A549 (cell line): ENCODE results near the gene TCEA2. TPM values are rescaled to one million over a fixed set of nuclear protein-coding genes. Genes with fewer than 3 reads are reported as not detected.

Source experiments
- ESRRA ChIP-seq: fragments of 150-350 bp; IDR thresholded peaks from 2 replicates; pipeline ENCODE4 v1.6.1; 2014; ENCODE audit warnings: mild to moderate bottlenecking, low read length, borderline replicate concordance
- JUN ChIP-seq, 2 experiments: fragments of >200 bp; sonication (Bioruptor Twin); formaldehyde crosslinking; IDR thresholded peaks; 2 replicates in 1 of 2; 3 replicates in 1 of 2; pipeline ENCODE4 v1.6.1; 2016 to 2017
- MAFK ChIP-seq: fragments of 450-650 bp; IDR thresholded peaks from 2 replicates; pipeline ENCODE4 v1.6.1; 2014; ENCODE audit not compliant: partially characterized antibody
- MYC ChIP-seq: IDR thresholded peaks from 2 replicates; pipeline ENCODE4 v1.6.1; 2012; ENCODE audit warnings: mild to moderate bottlenecking, inconsistent platforms, low read length, improper control_type of control experiment, borderline replicate concordance
- NR3C1 ChIP-seq: fragments of >200 bp; sonication (Bioruptor Twin); formaldehyde crosslinking; IDR thresholded peaks from 3 replicates; pipeline ENCODE4 v1.6.1; 2017
- ZC3H11A ChIP-seq: fragments of 450-650 bp; IDR thresholded peaks from 2 replicates; pipeline ENCODE4 v1.6.1; 2014; ENCODE audit warnings: antibody characterized with exemption, mild to moderate bottlenecking
- polyA plus RNA-seq, 4 experiments: library from polyadenylated mRNA; depleted of rRNA in 3 of 4; stranded (reverse); fragments of >200 nt; fragmentation: RNase III in 1 of 4; extraction: RNeasy Plus Mini Kit Qiagen cat#74134 plus additional on column Dnase treatment in 1 of 4; gene quantifications; 2 replicates in 3 of 4; 3 replicates in 1 of 4; pipeline ENCODE4 v1.2.3, GENCODE V29; 2011 to 2017
- small RNA-seq, 6 experiments: library from RNA; depleted of rRNA; stranded (forward); fragments of <200 nt; gene quantifications; one replicate each; pipeline ENCODE3, GENCODE V24; 2012

TCEA2 gene
- polyA plus RNA-seq, 2 of the 4 experiments (the other 2 are of a cell fraction): 11.2 to 29.8 TPM

DNA sequence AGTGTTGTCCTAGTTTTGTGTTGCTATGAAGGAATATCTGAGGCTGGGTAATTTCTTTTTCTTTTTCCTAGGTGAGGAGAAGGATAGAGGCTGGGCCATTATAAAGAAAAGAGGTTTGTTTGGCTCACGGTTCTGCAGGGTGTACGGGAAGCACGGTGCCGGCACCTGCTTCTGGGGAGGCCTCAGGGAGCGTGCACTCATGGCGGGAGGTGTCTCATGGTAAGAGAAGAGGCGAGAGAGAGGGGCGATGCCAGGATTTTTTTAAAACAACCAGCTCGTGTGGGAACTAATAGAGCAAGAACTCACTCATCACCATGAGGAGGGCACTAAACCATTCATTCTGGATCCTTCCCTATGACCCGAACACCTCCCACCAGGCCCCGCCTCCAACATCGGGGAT is 58.6 kb downstream of the TCEA2 start (continued):
- TF ChIP-seq MYC (no peak), MAFK (no peak), ESRRA (no peak), NR3C1 (no peak), ZC3H11A (no peak), JUN (IDR thresholded peaks at IDR 0.05) (no peak)

Small RNAs within 50 kb of the gene (small RNA-seq; reads per million reads assigned to genes)
- gene AL355803.1 (0 reads per million in 6 experiments), gene MIR6813 (0 to 2.1 (median 1.9) reads per million in 6 experiments)

Other genes starting within 250 kb of the TCEA2 start
- 0.17 and 0.26 TPM in 2 replicates for gene ZBTB46, start 231.9 kb upstream of the TCEA2 start, polyA plus RNA-seq (2011; rRNA removed)
- 0.32 to 0.43 TPM (median 0.42 TPM) in 3 replicates for gene ZBTB46, start 231.9 kb upstream of the TCEA2 start, polyA plus RNA-seq (2017; fragmentation: RNase III; extraction: RNeasy Plus Mini Kit Qiagen cat#74134 plus additional on column Dnase treatment)
- gene ABHD16B, start 201.7 kb upstream of the TCEA2 start, polyA plus RNA-seq (2011; rRNA removed): not detected in 2 replicates
- not detected in 3 replicates for gene ABHD16B, start 201.7 kb upstream of the TCEA2 start, polyA plus RNA-seq (2017; fragmentation: RNase III; extraction: RNeasy Plus Mini Kit Qiagen cat#74134 plus additional on column Dnase treatment)
- 86.3 and 93.9 TPM in 2 replicates for gene TPD52L2, start 197.9 kb upstream of the TCEA2 start, polyA plus RNA-seq (2011; rRNA removed)
- gene TPD52L2, start 197.9 kb upstream of the TCEA2 start, polyA plus RNA-seq (2017; fragmentation: RNase III; extraction: RNeasy Plus Mini Kit Qiagen cat#74134 plus additional on column Dnase treatment): 94.1 to 102 TPM (median 99.0 TPM) in 3 replicates
- gene DNAJC5, start 168.1 kb upstream of the TCEA2 start, polyA plus RNA-seq (2011; rRNA removed): 20.3 and 20.4 TPM in 2 replicates
- 21.7 to 23.2 TPM (median 23.2 TPM) in 3 replicates for gene DNAJC5, start 168.1 kb upstream of the TCEA2 start, polyA plus RNA-seq (2017; fragmentation: RNase III; extraction: RNeasy Plus Mini Kit Qiagen cat#74134 plus additional on column Dnase treatment)
- gene UCKL1, start 106.8 kb upstream of the TCEA2 start, polyA plus RNA-seq (2011; rRNA removed): 19.1 and 21.6 TPM in 2 replicates
- 30.4 to 32.5 TPM (median 31.8 TPM) in 3 replicates for gene UCKL1, start 106.8 kb upstream of the TCEA2 start, polyA plus RNA-seq (2017; fragmentation: RNase III; extraction: RNeasy Plus Mini Kit Qiagen cat#74134 plus additional on column Dnase treatment)
- gene ZNF512B, start 93.3 kb upstream of the TCEA2 start, polyA plus RNA-seq (2011; rRNA removed): 2.1 and 3.2 TPM in 2 replicates
- gene ZNF512B, start 93.3 kb upstream of the TCEA2 start, polyA plus RNA-seq (2017; fragmentation: RNase III; extraction: RNeasy Plus Mini Kit Qiagen cat#74134 plus additional on column Dnase treatment): 14.4 to 17.6 TPM (median 16.8 TPM) in 3 replicates
- not detected in 2 replicates for gene SAMD10, start 83.6 kb upstream of the TCEA2 start, polyA plus RNA-seq (2011; rRNA removed)
- gene SAMD10, start 83.6 kb upstream of the TCEA2 start, polyA plus RNA-seq (2017; fragmentation: RNase III; extraction: RNeasy Plus Mini Kit Qiagen cat#74134 plus additional on column Dnase treatment): not detected in 3 replicates
- 42.8 and 47.5 TPM in 2 replicates for gene PRPF6, start 82.1 kb upstream of the TCEA2 start, polyA plus RNA-seq (2011; rRNA removed)
- gene PRPF6, start 82.1 kb upstream of the TCEA2 start, polyA plus RNA-seq (2017; fragmentation: RNase III; extraction: RNeasy Plus Mini Kit Qiagen cat#74134 plus additional on column Dnase treatment): 47.2 to 48.9 TPM (median 48.7 TPM) in 3 replicates
- 0.13 and 0.21 TPM in 2 replicates for gene C20orf204, start 27.0 kb upstream of the TCEA2 start, polyA plus RNA-seq (2011; rRNA removed)
- gene C20orf204, start 27.0 kb upstream of the TCEA2 start, polyA plus RNA-seq (2017; fragmentation: RNase III; extraction: RNeasy Plus Mini Kit Qiagen cat#74134 plus additional on column Dnase treatment): 0.49 to 0.69 TPM (median 0.59 TPM) in 3 replicates
- 0.13 and 0.19 TPM in 2 replicates for gene SOX18, start 13.6 kb upstream of the TCEA2 start, polyA plus RNA-seq (2011; rRNA removed)
- gene SOX18, start 13.6 kb upstream of the TCEA2 start, polyA plus RNA-seq (2017; fragmentation: RNase III; extraction: RNeasy Plus Mini Kit Qiagen cat#74134 plus additional on column Dnase treatment): 0.92 to 1.4 TPM (median 1.3 TPM) in 3 replicates
- gene RGS19, start 16.3 kb downstream of the TCEA2 start, polyA plus RNA-seq (2011; rRNA removed): 12.3 and 13.8 TPM in 2 replicates
- gene RGS19, start 16.3 kb downstream of the TCEA2 start, polyA plus RNA-seq (2017; fragmentation: RNase III; extraction: RNeasy Plus Mini Kit Qiagen cat#74134 plus additional on column Dnase treatment): 16.1 to 18.8 TPM (median 16.5 TPM) in 3 replicates
- gene OPRL1, start 16.9 kb downstream of the TCEA2 start, polyA plus RNA-seq (2011; rRNA removed): 0.54 and 0.98 TPM in 2 replicates
- gene OPRL1, start 16.9 kb downstream of the TCEA2 start, polyA plus RNA-seq (2017; fragmentation: RNase III; extraction: RNeasy Plus Mini Kit Qiagen cat#74134 plus additional on column Dnase treatment): 0.83 to 1.5 TPM (median 1.2 TPM) in 3 replicates
- gene LKAAEAR1, start 21.2 kb downstream of the TCEA2 start, polyA plus RNA-seq (2011; rRNA removed): 0.14 TPM in 1 of 2 replicates, not detected in the other
- gene LKAAEAR1, start 21.2 kb downstream of the TCEA2 start, polyA plus RNA-seq (2017; fragmentation: RNase III; extraction: RNeasy Plus Mini Kit Qiagen cat#74134 plus additional on column Dnase treatment): 0.49 to 0.60 TPM (median 0.56 TPM) in 3 replicates
- not detected in 2 replicates for gene NPBWR2, start 44.4 kb downstream of the TCEA2 start, polyA plus RNA-seq (2011; rRNA removed)
- not detected in 3 replicates for gene NPBWR2, start 44.4 kb downstream of the TCEA2 start, polyA plus RNA-seq (2017; fragmentation: RNase III; extraction: RNeasy Plus Mini Kit Qiagen cat#74134 plus additional on column Dnase treatment)
- 0.22 and 0.29 TPM in 2 replicates for gene MYT1, start 101.3 kb downstream of the TCEA2 start, polyA plus RNA-seq (2011; rRNA removed)
- 0.21 to 0.26 TPM (median 0.26 TPM) in 3 replicates for gene MYT1, start 101.3 kb downstream of the TCEA2 start, polyA plus RNA-seq (2017; fragmentation: RNase III; extraction: RNeasy Plus Mini Kit Qiagen cat#74134 plus additional on column Dnase treatment)
- 36.1 and 41.8 TPM in 2 replicates for gene PCMTD2, start 192.6 kb downstream of the TCEA2 start, polyA plus RNA-seq (2011; rRNA removed)
- gene PCMTD2, start 192.6 kb downstream of the TCEA2 start, polyA plus RNA-seq (2017; fragmentation: RNase III; extraction: RNeasy Plus Mini Kit Qiagen cat#74134 plus additional on column Dnase treatment): 16.5 to 21.5 TPM (median 19.9 TPM) in 3 replicates